SU-DHL-6 (cell line): ENCODE data around the gene OPN1MW2.
"Not testable (repeated sequence)": the region's sequence is repeated elsewhere in the genome, so short reads cannot be mapped to it uniquely, and the experiment has no call there.

Experiments
- EZH2phosphoT487 ChIP-seq: fragments of 200-600 bp; sonication (generic), shearing (Covaris generic); conservative IDR thresholded peaks from 2 replicates; pipeline ENCODE4 v1.6.1; 2018; ENCODE audit warnings: mild to moderate bottlenecking, antibody characterized with exemption, low read length, moderate library complexity, mixed read lengths
- TF ChIP-seq, protein P1 (sequence below): fragments of 200-600 bp; sonication (generic); IDR thresholded peaks from one replicate; pipeline ENCODE4 v1.5.1; 2017; ENCODE audit warnings: antibody characterized with exemption, mild to moderate bottlenecking, low read length, moderate library complexity; ENCODE audit not compliant: insufficient read depth, poor library complexity, severe bottlenecking

GRCh38 chrX:154231443-154231842 lies 11.9 kb downstream of the OPN1MW2 start:
- TF ChIP-seq, protein P1, sequence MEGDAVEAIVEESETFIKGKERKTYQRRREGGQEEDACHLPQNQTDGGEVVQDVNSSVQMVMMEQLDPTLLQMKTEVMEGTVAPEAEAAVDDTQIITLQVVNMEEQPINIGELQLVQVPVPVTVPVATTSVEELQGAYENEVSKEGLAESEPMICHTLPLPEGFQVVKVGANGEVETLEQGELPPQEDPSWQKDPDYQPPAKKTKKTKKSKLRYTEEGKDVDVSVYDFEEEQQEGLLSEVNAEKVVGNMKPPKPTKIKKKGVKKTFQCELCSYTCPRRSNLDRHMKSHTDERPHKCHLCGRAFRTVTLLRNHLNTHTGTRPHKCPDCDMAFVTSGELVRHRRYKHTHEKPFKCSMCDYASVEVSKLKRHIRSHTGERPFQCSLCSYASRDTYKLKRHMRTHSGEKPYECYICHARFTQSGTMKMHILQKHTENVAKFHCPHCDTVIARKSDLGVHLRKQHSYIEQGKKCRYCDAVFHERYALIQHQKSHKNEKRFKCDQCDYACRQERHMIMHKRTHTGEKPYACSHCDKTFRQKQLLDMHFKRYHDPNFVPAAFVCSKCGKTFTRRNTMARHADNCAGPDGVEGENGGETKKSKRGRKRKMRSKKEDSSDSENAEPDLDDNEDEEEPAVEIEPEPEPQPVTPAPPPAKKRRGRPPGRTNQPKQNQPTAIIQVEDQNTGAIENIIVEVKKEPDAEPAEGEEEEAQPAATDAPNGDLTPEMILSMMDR, result not testable (repeated sequence)
- TF ChIP-seq EZH2phosphoT487, result not testable (repeated sequence)
